C4-2B (cell line): Measurements from ENCODE around the gene DDA1.

Experiments used
- ZFX ChIP-seq: fragments of 450-650 bp; IDR thresholded peaks from 2 replicates; pipeline ENCODE4 v1.6.1; 2017
- TF ChIP-seq, protein P1 (sequence below): fragments of 450-650 bp; conservative IDR thresholded peaks from 2 replicates; pipeline ENCODE4 v1.5.1; 2017; ENCODE audit warnings: mild to moderate bottlenecking

DNA sequence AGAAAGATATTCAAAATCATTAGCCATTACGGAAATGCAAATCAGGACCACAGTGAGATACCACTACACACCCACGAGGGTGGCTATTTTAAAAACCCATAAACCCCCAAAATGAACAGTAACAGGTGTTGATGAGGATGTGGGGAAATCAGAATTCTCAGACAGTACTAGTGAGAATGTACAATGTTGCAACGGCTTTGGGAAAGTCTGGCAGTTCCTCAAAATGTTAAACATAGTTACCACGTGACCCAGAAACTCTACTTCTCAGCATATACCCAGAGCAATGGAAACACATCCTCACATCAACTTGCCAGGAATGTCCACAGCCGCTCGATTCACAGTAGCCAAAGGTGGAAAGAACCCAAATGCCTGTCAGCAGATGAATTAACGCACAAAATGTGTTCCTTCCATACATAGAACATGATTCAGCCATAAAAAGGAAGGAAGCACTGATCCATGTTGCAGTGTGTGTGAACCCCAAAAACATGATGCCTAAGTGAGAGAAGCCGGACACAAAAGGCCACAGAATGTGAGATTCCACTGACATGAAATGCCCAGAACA lies 60.7 kb downstream of the DDA1 start:
- TF ChIP-seq ZFX, result no peak
- TF ChIP-seq, protein P1, sequence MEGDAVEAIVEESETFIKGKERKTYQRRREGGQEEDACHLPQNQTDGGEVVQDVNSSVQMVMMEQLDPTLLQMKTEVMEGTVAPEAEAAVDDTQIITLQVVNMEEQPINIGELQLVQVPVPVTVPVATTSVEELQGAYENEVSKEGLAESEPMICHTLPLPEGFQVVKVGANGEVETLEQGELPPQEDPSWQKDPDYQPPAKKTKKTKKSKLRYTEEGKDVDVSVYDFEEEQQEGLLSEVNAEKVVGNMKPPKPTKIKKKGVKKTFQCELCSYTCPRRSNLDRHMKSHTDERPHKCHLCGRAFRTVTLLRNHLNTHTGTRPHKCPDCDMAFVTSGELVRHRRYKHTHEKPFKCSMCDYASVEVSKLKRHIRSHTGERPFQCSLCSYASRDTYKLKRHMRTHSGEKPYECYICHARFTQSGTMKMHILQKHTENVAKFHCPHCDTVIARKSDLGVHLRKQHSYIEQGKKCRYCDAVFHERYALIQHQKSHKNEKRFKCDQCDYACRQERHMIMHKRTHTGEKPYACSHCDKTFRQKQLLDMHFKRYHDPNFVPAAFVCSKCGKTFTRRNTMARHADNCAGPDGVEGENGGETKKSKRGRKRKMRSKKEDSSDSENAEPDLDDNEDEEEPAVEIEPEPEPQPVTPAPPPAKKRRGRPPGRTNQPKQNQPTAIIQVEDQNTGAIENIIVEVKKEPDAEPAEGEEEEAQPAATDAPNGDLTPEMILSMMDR, result no peak
